SK-N-SH treated with all-trans-retinoic acid at 6 μM for 48 hours (cell line): Measurements from ENCODE around the gene LEP.

Experiments used
- BACH2 ChIP-seq: fragments of 250-450 bp; sonication (Bioruptor Pico); IDR thresholded peaks from 2 replicates; pipeline ENCODE4 v1.9.0; 2021; ENCODE audit warnings: mild to moderate bottlenecking, borderline replicate concordance
- CSDC2 ChIP-seq: fragments of 250-450 bp; sonication (Bioruptor Pico); IDR thresholded peaks from 2 replicates; pipeline ENCODE4 v1.5.0; 2020; ENCODE audit warnings: mild to moderate bottlenecking, moderate library complexity
- ISL1 ChIP-seq: fragments of 250-450 bp; sonication (Bioruptor Pico); IDR thresholded peaks from 2 replicates; pipeline ENCODE4 v2.1.2; 2022; ENCODE audit warnings: mild to moderate bottlenecking, moderate library complexity
- PATZ1 ChIP-seq: fragments of 250-450 bp; sonication (Bioruptor Pico); IDR thresholded peaks from 2 replicates; pipeline ENCODE4 v1.8.0; 2020; ENCODE audit warnings: mild to moderate bottlenecking, moderate library complexity, borderline replicate concordance
- PPARA ChIP-seq: fragments of 250-450 bp; sonication (Bioruptor Pico); IDR thresholded peaks from 2 replicates; pipeline ENCODE4 v1.5.0; 2020; ENCODE audit warnings: mild to moderate bottlenecking, borderline replicate concordance
- RARB ChIP-seq: fragments of 250-450 bp; sonication (Bioruptor Pico); IDR thresholded peaks from 2 replicates; pipeline ENCODE4 v1.8.0; 2021; ENCODE audit warnings: mild to moderate bottlenecking, moderate library complexity
- TCF4 ChIP-seq: fragments of 250-450 bp; sonication (Bioruptor Pico); IDR thresholded peaks from 2 replicates; pipeline ENCODE4 v1.8.0; 2021; ENCODE audit warnings: mild to moderate bottlenecking, moderate library complexity, borderline replicate concordance
- TOX ChIP-seq: fragments of 250-450 bp; sonication (Bioruptor Pico); IDR thresholded peaks from 2 replicates; pipeline ENCODE4 v1.8.0; 2021; ENCODE audit warnings: mild to moderate bottlenecking, moderate library complexity, borderline replicate concordance
- ZC3H10 ChIP-seq: fragments of 250-450 bp; sonication (Bioruptor Pico); IDR thresholded peaks from 2 replicates; pipeline ENCODE4 v1.5.1; 2021; ENCODE audit warnings: mild to moderate bottlenecking, moderate library complexity
- ZFP3 ChIP-seq: fragments of 250-450 bp; sonication (Bioruptor Pico); IDR thresholded peaks from 2 replicates; pipeline ENCODE4 v1.5.0; 2020; ENCODE audit warnings: mild to moderate bottlenecking, moderate library complexity
- ZNF70 ChIP-seq: fragments of 450-650 bp; formaldehyde crosslinking; IDR thresholded peaks from 2 replicates; pipeline ENCODE4 v1.5.0; 2020; ENCODE audit warnings: mild to moderate bottlenecking, moderate library complexity

- TF ChIP-seq BACH2 (CRISPR knock-in tag) (no peak), TOX (CRISPR knock-in tag) (no peak), PATZ1 (no peak), PPARA (CRISPR knock-in tag) (no peak), ISL1 (CRISPR knock-in tag) (no peak), RARB (CRISPR knock-in tag) (no peak), ZFP3 (CRISPR knock-in tag) (no peak), ZC3H10 (CRISPR knock-in tag) (no peak), TCF4 (no peak), CSDC2 (CRISPR knock-in tag) (no peak), ZNF70 (CRISPR knock-in tag) (no peak)
These were observed 14.2 kb downstream of the LEP start for GRCh38 chr7:128255271-128255670.
